Hematopoietic multipotent progenitor cell treated with erythropoietin and hydrocortisone succinate and interleukin-3 and kit ligand, for 15 days (in vitro differentiated cells): Measurements from ENCODE around the gene TCN2.
"Not testable (repeated sequence)": the region's sequence is repeated elsewhere in the genome, so short reads cannot be mapped to it uniquely, and the experiment has no call there.

Source experiments
- DNase-seq: peaks from one replicate; pipeline ENCODE4 v3.0.0-alpha.2; 2015; ENCODE audit warnings: low spot score

Gene TCN2

DNA sequence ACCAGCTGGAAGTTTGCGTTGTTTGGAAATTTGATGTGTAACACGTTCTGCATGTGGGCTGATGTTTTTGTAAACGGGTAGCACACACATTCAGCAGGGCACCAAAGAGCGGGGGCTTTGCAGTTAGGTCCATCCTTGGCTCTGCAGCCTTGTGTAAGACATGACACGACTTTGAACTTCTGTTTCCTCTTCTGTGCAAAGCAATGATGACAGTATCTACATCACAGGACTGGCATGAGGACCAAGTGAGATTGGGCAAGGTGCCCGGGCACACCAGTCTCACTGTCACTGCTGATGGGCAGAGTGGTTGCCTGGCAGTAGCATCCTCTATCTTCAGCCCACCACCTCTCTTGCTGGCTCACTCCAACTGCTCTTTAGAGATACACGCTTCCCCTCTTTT lies 3.3 kb downstream of the TCN2 start:
- DNase-seq, result peak; percentile 45

- DNase-seq, result no peak
Observed at GRCh38 chr22:30611197-30611596, 4.2 kb downstream of the TCN2 start.

- DNase-seq, result no peak
Observed at GRCh38 chr22:30612789-30613188, 5.8 kb downstream of the TCN2 start.

GRCh38 chr22:30614268-30614667 lies 7.3 kb downstream of the TCN2 start:
- no peak for DNase-seq

- DNase-seq, result no peak
Observed at GRCh38 chr22:30614879-30615278, 7.9 kb downstream of the TCN2 start.

DNA sequence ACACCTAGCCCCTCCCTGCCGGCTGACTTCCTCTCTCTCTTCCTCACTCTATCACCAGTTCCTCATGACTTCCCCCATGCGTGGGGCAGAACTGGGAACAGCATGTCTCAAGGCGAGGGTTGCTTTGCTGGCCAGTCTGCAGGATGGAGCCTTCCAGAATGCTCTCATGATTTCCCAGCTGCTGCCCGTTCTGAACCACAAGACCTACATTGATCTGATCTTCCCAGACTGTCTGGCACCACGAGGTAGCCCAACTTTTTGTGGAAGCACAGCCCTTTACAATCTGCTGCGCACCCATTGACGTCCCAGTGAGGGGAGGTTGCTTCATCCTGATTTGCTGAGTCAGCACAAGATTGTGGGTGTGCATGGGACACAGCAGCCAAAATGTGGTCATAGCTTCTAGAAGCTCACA lies 8.6 kb downstream of the TCN2 start:
- DNase-seq, result no peak

GRCh38 chr22:30617819-30618218 lies 10.8 kb downstream of the TCN2 start:
- no peak for DNase-seq

DNA sequence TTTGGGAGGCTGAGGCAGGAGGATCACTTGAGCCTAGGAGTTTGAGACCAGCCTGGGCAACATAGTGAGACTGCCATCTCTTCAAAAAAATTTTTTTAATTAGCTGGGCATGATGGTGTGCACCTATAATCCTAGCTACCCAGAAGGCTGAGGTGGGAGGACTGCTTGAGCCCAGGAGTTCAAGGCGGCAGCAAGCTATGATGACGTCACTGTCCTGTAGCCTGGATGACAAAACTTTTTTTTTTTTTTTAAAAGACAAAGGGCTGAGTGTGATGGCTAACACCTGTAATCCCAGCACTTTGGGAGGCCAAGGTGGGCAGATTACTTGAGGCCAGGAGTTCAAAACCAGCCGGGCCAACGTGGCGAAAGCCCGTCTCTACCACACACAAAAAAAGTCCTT lies 12.9 kb downstream of the TCN2 start:
- DNase-seq, result not testable (repeated sequence)

DNA sequence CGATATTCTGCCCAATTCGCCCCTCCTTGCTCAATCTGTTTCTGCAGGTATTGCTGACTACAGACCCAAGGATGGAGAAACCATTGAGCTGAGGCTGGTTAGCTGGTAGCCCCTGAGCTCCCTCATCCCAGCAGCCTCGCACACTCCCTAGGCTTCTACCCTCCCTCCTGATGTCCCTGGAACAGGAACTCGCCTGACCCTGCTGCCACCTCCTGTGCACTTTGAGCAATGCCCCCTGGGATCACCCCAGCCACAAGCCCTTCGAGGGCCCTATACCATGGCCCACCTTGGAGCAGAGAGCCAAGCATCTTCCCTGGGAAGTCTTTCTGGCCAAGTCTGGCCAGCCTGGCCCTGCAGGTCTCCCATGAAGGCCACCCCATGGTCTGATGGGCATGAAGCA lies 19.4 kb downstream of the TCN2 start:
- DNase-seq, result no peak

DNA sequence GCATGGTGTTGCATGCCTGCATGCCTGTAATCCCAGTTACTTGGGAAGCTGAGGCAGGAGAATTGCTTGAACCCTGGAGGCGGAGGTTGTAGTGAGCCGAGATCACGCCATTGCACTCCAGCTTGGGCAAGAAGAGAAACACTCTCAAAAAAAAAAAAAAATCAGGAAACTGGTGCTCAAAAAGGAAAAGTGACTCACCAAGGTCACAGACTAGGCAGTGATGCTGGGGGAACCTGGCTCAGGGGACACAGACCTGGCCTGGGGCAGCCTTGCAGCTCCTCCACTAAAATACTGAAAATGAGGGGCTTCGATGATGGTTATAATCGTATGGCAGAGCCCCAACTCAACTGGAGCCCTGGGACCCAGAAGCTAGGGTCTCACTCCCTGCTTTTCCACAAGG lies 20.5 kb downstream of the TCN2 start:
- no peak for DNase-seq

- DNase-seq, result no peak
Observed at GRCh38 chr22:30628491-30628890, 21.5 kb downstream of the TCN2 start.

DNA sequence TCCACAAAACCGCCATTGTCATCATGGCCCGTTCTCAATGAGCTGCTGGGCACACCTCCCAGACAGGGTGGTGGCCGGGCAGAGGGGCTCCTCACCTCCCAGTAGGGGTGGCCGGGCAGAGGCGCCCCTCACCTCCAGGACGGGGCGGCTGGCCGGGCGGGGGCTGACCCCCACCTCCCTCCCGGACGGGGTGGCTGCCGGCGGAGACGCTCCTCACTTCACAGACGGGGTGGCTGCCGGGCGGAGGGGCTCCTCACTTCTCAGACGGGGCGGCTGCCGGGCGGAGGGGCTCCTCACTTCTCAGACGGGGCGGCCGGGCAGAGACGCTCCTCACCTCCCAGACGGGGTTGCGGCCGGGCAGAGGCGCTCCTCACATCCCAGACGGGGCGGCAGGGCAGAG lies 24.5 kb downstream of the TCN2 start:
- not testable (repeated sequence) for DNase-seq

DNA sequence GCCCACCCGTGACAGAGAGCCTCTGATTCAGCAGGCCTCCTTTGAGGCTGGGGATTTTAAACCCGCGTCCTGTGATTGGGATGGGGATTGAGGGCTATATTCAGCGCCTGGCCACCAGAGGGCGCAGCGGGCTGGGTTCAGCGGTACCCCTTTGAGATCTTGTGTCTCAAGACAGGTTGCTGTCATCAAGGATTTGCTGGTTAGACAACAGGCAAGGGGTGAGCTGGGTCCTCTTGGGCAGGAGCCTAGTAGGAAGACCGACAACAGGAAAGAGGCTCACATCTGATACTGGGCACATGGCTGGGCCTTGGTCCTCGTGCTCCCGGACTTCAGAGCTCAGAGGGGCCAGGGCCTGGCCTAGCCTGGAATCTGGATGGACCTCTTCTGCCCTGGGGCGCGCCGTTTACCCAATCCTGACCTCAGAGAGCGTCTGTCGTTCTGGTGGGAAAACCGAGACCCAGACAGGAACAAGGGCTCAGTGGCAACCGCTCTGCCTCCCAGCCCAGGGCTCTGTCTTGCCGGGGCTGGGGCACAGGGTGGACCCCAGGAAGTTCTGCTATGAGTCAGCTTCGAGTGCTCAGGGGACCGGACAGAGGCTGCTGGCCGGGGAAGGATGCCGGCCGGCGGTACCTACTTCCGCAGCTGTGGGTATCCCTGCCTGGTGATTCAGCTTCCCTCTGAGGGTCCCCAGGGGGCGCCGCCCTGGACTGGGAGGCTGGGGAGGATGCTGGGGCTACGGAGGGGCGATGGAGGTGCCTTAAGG lies 27.7 kb downstream of the TCN2 start:
- peak; percentile 87 for DNase-seq

DNA sequence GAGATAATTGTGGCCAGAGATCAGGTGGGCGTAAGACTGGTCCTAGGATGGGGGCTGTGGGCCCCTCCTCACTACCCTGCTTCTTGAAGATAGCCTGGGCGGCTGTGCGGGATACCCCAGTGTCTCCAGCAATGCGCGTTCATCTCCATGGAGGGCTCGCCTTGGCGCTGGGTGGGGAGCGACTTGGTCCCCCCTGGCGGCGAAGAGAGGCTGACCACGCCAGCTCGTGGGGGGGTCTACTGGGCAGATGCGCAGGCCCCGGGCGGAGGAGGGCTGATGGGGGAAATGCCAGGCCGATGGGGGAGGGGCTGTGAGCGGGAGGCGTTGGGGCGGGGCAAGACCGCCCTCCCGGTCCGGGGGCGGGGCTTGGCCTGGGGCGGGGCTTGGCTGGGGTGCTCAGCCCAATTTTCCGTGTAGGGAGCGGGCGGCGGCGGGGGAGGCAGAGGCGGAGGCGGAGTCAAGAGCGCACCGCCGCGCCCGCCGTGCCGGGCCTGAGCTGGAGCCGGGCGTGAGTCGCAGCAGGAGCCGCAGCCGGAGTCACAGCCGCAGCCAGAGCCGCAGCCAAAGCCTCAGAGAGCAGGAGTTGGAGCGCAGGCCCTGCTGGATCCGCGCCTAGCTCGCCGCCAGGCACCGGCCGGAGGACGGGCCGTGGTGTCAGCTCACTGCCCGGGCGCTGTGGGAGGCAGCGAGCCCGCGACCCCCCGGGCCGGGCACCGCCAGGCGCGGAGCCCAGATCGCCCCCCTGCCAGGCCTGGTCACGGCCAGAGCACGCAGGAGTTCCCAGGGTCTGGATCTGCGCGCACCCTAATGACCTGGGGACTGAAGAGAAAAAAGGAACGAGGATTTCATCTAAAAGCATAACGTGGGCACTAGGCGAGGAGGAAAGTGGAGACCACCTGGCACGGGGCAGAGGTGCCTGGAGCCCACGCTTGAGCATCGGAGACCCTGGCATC lies 28.6 kb downstream of the TCN2 start, which contains the start of gene SLC35E4:
Gene SLC35E4 (plus strand): TSS at position 509 of the 953 bp plus-strand sequence. CDS start 670 bp downstream, outside the sequence.
- peak; percentile 91 for DNase-seq

- no peak for DNase-seq
Observed at GRCh38 chr22:30636226-30637077, 29.5 kb downstream of the TCN2 start.

DNA sequence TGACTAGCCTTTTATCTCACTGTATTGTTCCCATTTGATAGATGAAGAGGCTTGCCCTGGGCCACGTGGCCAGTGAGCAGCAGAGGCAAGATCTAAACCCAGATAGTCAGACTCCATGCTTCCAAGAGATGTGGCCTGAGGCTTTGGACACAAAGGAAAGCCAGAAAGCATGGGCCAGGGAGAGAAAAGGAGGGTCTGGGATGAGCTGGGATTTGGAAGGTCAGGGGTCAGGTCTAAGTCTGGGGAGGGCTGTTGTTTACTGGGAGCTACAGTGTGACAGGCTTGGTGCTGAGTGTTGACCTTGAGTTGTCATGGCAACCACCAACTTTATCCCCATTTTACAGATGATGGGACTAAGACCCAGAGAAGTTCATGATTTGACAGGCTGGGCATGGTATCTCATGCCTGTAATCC lies 30.7 kb downstream of the TCN2 start:
- DNase-seq, result no peak

- no peak for DNase-seq
Observed at GRCh38 chr22:30640361-30640760, 33.4 kb downstream of the TCN2 start.

GRCh38 chr22:30640839-30641430 lies 34.0 kb downstream of the TCN2 start:
- DNase-seq, result no peak

DNA sequence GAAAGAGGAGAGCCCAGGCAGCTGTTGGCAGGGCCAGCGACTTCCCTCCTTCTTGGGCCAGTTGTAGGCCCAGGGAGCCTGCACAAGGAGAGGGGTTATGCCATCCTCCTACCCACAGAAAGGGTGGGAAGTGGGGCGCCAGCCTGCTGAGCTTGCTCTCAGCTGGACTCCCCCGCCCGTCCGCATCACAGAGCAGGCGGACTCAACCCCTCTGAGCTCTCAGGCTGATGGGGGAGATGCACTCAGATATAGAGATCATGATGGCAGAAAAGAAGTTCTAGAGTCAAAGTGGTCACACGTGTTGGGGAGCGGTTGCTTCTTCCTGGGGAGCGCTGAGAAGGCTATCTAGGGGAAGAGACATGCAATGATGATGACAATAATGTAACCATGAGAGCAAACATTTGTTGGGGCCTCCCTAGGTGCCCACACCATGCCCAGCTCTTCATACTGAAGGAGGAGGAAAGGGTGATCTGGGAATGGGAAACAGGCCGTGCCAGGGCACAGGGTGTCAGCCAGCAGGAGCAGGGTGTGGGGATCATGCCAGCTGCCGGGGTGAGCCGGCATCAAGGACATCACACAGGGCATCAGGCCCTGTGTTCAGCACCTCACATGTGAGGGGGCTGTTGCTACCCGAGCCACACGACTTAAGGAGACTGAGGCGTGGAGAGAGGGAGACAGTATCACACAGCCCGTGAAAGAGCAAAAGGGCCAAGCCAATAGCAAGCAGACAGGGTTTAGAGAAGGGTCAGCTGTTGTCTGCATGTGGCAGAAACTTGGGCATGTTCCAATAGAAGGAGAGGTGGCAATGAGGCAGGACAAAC lies 36.3 kb downstream of the TCN2 start:
- no peak for DNase-seq

DNA sequence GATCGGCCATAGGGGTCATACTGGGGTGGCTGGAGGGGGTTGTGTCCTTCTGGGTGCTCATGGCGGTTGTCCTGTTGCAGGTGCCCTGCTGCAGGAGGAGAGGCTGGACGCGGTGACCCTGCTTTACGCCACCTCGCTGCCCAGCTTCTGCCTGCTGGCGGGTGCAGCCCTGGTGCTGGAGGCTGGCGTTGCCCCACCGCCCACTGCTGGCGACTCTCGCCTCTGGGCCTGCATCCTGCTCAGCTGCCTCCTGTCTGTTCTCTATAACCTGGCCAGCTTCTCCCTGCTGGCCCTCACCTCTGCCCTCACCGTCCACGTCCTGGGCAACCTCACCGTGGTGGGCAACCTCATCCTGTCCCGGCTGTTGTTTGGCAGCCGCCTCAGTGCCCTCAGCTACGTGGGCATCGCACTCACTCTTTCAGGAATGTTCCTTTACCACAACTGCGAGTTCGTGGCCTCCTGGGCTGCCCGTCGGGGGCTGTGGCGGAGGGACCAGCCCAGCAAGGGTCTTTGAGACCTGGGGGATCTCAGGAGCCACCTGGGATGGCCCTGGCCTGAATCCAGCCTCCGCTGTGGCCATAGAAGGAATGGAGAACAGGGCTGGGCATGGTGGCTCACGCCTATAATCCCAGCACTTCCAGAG lies 39.7 kb downstream of the TCN2 start:
- DNase-seq, result no peak
